ENCODE data around the gene WFIKKN2.
A peak's percentile ranks its signal among the peaks of the same experiment; 100 is the strongest.

The WFIKKN2 gene

GRCh38 chr17:50808888-50809287 is 26.5 kb upstream of the WFIKKN2 start:
- DNase-seq (ENCODE audit: low spot score), result no peak

- no peak for DNase-seq (ENCODE audit: low spot score)
Observed at GRCh38 chr17:50813583-50813982, 21.8 kb upstream of the WFIKKN2 start.

GRCh38 chr17:50815400-50815799 is 20.0 kb upstream of the WFIKKN2 start:
- no peak for DNase-seq (ENCODE audit: low spot score)

- DNase-seq (ENCODE audit: low spot score), result no peak
Observed at GRCh38 chr17:50816271-50816670, 19.1 kb upstream of the WFIKKN2 start.

GRCh38 chr17:50816771-50817751 is 18.3 kb upstream of the WFIKKN2 start:
- peak; percentile 65 for DNase-seq (ENCODE audit: low spot score)

DNA sequence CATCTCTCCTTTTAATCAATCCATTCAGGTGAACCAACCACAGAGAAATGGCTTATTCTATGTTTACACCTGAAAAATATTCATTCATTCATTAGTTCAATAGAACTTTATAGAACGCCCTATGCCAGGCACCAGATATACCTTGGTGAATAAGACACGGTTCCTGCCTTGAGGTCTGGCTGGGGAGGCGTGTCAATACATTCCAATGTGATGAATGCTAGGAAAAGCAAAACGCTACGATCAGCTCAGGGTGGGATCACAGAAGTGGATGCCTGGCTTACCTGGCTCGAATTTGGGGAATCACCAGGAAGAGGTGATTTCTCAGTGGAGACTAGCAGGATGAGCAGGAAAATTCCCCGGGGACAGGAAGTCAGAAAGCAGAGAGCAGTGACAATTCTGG is 17.5 kb upstream of the WFIKKN2 start:
- no peak for DNase-seq (ENCODE audit: low spot score)

GRCh38 chr17:50818261-50818660 is 17.1 kb upstream of the WFIKKN2 start:
- DNase-seq (ENCODE audit: low spot score), result no peak

DNA sequence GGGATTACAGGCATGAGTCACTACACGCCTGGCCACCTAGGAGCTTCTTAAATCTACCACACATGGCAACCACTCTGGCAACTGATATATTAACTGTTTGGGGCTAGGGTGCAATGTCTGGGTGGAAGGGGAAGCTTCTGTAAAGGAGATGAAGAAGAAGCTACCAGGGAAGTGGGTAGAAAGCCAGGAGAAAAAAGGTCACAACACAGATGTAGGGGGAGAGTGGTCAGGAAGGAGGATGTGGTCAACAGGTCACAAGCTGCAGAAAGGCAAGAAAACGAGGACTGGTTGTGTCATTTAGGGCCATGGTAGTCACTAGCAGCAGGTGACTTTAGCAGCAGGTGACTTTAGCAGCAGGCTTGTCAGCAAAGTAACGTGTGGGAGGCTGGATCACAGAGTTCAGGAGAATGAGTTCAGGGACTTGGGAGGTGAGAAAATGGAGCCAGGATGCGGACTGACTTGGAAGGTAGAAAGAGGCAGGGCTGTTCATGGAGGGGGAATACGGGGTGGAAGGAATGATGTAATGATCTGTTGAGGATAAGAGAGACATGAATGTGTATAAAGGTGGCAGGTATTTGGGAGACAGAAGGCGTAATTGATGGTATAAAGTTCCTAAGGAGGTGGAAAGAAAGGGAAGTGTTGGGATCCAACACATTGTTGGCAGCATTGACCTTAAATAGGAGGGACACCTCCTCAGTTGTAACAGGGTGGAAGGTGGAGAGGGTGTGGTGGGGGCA is 16.3 kb upstream of the WFIKKN2 start:
- DNase-seq (ENCODE audit: low spot score), result no peak

DNA sequence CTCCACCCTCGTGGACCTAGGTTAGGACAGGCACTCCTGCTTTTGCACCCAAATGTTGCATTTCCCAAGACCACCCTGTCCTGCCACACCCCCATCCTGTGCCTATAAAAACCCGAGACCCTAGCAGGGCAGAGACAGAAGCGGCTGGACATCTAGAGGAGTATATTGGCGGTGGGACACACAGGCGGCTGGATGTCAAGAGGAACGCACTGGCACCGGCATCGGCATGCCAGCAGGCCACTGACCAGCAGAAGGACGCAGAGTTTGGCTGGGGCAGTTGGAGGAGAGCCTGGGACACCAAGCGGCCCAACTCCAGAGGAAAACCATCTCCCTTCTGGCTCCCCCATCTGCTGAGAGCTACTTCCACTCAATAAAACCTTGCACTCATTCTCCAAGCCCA is 14.7 kb upstream of the WFIKKN2 start:
- no peak for DNase-seq (ENCODE audit: low spot score)

DNA sequence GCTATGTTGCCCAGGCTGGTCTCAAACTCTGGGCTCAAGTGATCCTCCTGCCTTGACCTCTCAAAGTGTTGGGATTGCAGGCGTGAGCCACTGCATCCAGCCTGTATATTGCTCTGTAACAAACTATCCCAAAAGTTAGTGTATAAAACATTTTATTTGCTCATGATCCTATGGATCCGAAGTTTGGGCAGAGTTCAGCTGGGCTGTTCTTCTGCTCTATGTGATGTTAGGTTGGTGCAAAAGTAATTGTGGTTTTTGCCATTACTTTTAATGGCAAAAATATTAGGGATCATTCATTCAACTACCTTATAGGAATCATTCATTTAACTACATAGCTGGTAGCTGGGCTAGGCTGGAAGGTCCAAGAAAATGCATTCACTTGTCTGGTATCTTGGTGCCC is 12.8 kb upstream of the WFIKKN2 start:
- no peak for DNase-seq (ENCODE audit: low spot score)

DNA sequence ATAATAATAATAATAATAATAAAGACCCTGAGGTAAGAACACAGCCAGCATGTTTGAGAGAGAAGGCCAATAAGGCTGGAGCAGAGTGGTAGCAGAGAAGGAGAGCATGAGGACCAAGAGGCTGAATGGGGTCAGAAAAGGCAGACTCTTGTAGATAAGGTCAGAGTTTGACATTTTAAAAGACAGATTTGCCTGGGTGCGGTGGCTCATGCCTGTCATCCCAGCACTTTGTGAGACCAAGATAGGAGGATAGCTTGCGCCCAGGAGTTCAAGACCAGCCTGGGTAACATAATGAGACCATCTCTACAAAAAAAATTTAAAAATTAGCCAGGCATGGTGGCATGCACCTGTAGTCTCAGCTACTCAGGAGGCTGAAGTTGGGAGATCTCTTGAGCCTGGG is 11.0 kb upstream of the WFIKKN2 start:
- DNase-seq (ENCODE audit: low spot score), result no peak

DNA sequence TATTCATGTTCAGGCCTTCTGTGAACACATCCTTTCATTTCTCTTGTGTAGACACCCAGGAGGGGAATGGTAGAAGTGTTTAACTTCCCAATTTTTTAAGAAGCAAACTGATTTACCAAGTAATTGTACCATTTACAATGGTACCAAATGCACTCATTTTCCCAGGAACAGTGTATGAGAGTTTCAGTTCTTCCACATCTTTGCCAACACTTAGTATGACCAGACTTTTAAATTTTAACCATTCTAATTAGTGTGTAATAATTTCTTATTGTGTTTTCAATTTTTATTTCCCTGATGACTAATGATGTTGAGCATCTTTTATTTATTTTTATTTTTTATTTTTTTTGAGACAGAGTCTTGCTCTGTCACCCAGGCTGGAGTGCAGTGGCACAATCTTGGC is 10.2 kb upstream of the WFIKKN2 start:
- no peak for DNase-seq (ENCODE audit: low spot score)

GRCh38 chr17:50828508-50829170 is 6.7 kb upstream of the WFIKKN2 start:
- no peak for DNase-seq (ENCODE audit: low spot score)

DNA sequence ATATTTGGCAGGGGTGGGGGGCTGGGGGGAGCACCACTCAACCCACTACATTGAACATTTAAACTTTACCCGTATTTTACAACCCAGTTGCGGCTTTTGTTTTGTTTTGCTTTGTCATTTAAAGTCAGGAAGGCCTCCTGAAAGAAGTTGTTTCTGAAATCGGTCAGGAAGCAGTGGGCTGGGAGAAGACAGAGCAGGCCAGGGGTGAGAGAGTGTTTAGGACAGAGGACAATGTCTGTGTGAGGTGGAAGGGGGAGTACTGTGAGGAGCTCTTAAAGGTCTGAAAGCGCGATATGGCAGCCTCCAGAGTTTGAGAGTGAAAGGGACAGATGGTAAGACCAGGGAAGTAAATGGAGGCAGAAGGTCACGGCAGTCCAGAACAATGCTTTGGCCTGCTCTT is 6.1 kb upstream of the WFIKKN2 start:
- no peak for DNase-seq (ENCODE audit: low spot score)

DNA sequence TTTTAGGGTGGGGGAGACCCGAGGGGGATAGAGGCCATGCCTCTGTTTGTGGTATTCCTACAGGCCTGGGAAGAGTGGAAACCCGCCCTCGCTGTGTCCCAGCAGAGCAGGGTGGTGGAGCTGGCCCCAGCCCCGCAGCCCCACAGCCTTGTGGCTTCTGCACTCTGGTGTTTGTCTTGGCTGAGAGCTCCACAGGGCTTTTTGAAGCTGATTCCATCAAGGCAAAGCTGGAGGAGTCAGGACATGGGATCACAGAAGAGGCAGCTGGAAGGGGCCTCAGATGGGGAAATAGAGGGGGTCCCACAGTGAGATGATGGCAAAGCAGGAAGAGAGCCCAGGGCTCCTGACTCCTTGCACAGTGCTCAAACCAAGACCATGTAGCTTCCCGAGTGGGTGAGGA is 5.0 kb upstream of the WFIKKN2 start:
- DNase-seq (ENCODE audit: low spot score), result no peak

DNA sequence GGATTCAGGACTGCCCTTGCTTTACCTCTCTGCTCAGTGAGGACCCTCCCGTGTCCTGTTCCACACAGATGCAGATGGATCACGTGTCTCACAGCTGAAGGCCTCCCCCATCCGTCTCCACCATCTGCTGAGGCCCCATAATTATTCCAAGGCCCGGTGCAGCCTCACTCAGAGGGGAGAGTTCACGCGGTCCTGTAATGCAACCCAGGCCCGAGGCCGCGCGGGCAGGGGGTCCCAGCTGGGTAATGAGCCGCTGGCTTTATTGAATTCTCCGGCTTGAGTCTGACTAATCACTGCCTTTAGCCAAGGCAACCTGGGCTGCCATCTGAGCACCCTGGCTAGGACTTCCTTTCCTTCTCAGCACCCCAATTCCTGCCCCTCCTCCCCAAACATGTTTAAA is 4.4 kb upstream of the WFIKKN2 start:
- no peak for DNase-seq (ENCODE audit: low spot score)

- DNase-seq (ENCODE audit: low spot score), result no peak
Observed at GRCh38 chr17:50831471-50831928, 3.9 kb upstream of the WFIKKN2 start.

DNA sequence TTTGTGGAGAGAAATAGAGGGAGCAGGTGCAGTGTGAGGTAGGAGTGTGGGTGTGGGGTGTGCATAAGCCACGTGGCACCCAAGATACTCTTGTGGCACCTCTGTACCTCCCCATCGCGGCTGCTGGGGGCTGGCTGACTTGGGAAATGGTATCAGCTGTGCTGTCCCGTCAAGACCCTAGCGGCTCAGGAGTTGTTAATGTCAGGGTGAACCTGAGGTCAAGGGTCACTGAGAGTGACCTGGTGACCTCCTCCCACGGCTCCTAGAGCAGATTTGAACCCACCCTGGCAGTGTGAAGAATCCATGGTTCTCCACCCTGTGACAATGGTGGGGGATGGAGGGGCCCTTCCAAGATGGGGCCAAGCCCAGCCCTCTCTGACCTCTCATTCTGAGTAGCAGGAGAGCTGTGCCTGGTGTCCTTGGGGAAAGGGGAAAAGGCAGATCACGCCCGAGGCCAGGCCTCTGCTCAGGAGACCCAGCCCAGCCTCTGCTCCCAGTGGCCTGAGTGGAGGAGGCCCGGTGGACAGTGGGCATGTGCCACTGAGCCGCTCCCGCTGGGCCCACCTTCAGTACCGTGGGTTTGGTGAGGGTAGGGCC is 3.0 kb upstream of the WFIKKN2 start:
- no peak for DNase-seq (ENCODE audit: low spot score)

DNA sequence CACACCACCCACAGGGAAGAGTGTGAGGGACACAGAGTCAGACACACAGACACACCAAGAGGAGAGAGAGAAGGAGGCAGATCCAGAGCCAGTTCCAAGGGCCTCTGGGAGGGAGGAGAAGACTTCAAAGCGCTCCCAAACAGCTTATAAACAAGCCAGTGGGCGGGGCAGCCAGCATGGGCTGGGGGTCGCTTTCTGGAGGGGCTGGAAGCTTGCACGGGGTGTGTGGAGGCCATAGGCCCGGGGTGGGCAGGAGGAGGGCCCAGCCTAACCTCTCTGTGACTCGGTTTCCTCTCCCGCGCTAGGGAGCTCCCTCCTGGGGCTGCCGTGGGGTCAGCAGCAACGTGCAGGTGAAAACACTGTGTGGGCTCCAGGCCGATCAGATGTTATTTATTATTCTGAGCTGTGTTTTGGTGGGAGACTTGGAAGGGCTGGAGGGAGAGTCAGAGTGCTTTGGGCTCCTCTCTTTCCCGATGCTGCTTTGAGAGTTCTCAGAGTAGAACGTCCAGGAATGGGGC is 2.5 kb upstream of the WFIKKN2 start:
- no peak for DNase-seq (ENCODE audit: low spot score)

DNA sequence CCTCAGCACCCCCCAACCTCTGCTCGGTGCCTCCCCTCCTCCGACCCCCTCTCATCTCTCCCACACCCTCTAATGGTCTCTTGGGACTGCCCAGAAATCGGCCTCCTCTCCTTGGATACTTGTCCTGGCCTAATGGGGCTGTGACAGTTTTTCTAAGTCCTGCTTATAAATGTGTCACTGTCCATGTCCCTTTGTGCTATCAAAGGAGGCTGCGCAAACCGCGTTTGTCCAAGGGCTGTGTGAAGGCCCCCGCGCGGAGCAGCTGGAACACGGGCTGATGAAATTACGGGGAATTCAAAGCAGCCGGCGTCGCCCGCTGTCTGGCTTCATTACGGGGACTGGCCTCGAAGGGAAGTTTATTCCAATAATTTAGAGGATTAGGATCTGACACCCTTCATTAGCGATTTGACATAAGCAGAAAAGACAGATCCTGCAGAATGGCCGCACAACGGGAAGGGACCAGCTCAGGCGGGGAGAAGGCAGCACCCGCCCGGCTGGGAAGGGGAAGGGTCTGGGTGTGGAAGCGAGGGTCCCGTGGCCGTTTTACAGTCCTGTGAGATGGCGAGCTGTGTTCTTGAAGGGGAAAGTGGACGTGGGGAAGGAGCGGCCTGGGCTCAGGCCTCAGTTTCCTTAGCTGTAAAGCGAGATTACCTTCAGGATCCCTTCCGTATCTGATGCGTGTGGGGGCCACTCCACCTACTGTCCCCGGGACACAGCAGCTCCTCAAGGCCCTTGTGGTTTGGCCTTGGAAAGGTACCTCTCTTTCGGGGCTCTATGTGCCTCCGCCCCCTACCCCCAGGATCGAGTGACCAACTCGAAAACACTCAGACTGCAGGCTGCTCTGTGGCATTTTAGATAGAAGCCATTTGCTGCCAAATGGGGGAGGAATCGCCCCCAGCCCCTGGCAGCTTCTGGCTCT is 1.6 kb upstream of the WFIKKN2 start:
- DNase-seq (ENCODE audit: low spot score), result no peak
